Calu3 (cell line): ENCODE results near the gene PANK2. TPM values are rescaled to one million over a fixed set of nuclear protein-coding genes. Genes with fewer than 3 reads are reported as not detected.

Experiments
- BruUV-seq: library from RNA; stranded (reverse); fragments of 400-500 nt; replicated peaks from 2 replicates; lab custom pipeline; 2021; lab: Mats Ljungman, UMichigan
- CTCF ChIA-PET: fragments of 300-600 bp; sonication (Branson Sonifier 250); formaldehyde crosslinking; loops from one replicate; lab custom pipeline; 2022; ENCODE audit warnings: antibody characterized with exemption; lab: Charles Lee
- DNase-seq: peaks from one replicate; pipeline ENCODE4 v3.0.0; 2022
- H3K27ac Mint-ChIP-seq: one replicate; pipeline ENCODE4 v1.8.0; 2022; ENCODE audit warnings: mixed read lengths; ENCODE audit not compliant: unreplicated experiment
- H3K27me3 Mint-ChIP-seq: one replicate; pipeline ENCODE4 v1.8.0; 2022; ENCODE audit warnings: mixed read lengths; ENCODE audit not compliant: unreplicated experiment
- H3K36me3 Mint-ChIP-seq: one replicate; pipeline ENCODE4 v1.8.0; 2022; ENCODE audit warnings: mild to moderate bottlenecking, moderate library complexity, mixed read lengths; ENCODE audit not compliant: insufficient read depth, unreplicated experiment
- H3K4me1 Mint-ChIP-seq: one replicate; pipeline ENCODE4 v1.8.0; 2022; ENCODE audit warnings: mild to moderate bottlenecking, low read depth, mixed read lengths; ENCODE audit not compliant: unreplicated experiment
- H3K4me3 Mint-ChIP-seq: one replicate; pipeline ENCODE4 v1.8.0; 2022; ENCODE audit warnings: mild to moderate bottlenecking, low read depth, moderate library complexity, mixed read lengths; ENCODE audit not compliant: unreplicated experiment
- H3K9me3 Mint-ChIP-seq: one replicate; pipeline ENCODE4 v1.8.0; 2022; ENCODE audit warnings: low read depth, mixed read lengths; ENCODE audit not compliant: unreplicated experiment
- intact Hi-C: fragments of 100-400 bp; cut with micrococcal nuclease; formaldehyde crosslinking; loops from one replicate; pipeline ENCODE4 v1.10.0; 2022; ENCODE audit not compliant: unreplicated experiment
- total RNA-seq: library from RNA; stranded (reverse); gene quantifications from 2 replicates; pipeline ENCODE4 v1.2.3, GENCODE V29; 2022
- TF ChIP-seq, protein P1 (sequence below): fragments of 200-600 bp; IDR thresholded peaks from one replicate; pipeline ENCODE4 v1.8.0; 2022; ENCODE audit warnings: antibody characterized with exemption; ENCODE audit not compliant: unreplicated experiment

Gene PANK2
- total RNA-seq, 1 experiment from 2014 or later: 37.9 TPM

DNA sequence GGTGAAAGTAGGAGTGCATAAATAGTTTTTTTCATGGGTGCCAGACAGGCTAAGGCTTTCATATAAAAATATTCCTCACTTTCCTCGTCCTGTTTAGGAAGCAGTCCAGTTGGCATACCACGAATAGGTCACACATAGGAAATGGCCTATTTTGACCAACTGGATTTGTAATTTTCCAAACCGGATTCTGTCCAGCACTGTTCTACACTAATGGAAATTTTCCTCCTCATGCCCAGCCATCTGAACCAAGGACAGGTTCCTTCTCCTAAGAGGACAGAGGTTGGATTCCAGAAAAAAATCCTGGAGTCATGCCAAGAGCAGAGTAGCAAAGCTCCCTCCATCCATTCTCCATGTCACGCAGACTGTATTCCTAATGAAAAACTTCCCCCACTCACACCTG, 43.1 kb downstream of the PANK2 start:
- no peaks in the 10 kb centered on the region for H3K9me3 Mint-ChIP-seq
- TF ChIP-seq, protein P1, sequence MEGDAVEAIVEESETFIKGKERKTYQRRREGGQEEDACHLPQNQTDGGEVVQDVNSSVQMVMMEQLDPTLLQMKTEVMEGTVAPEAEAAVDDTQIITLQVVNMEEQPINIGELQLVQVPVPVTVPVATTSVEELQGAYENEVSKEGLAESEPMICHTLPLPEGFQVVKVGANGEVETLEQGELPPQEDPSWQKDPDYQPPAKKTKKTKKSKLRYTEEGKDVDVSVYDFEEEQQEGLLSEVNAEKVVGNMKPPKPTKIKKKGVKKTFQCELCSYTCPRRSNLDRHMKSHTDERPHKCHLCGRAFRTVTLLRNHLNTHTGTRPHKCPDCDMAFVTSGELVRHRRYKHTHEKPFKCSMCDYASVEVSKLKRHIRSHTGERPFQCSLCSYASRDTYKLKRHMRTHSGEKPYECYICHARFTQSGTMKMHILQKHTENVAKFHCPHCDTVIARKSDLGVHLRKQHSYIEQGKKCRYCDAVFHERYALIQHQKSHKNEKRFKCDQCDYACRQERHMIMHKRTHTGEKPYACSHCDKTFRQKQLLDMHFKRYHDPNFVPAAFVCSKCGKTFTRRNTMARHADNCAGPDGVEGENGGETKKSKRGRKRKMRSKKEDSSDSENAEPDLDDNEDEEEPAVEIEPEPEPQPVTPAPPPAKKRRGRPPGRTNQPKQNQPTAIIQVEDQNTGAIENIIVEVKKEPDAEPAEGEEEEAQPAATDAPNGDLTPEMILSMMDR: no peak
- CTCF ChIA-PET: interaction anchor here (0.7 kb wide), 1 partner anchor 118 kb away, joined by 5 read pairs; no protein-coding TSS in a partner anchor
- H3K27me3 Mint-ChIP-seq: no peaks in the 10 kb centered on the region
- H3K4me3 Mint-ChIP-seq: no peak overlapping the region
- no peak for DNase-seq
- intact Hi-C loops: no loop called here
- H3K27ac Mint-ChIP-seq: no peak overlapping the region
- no peaks in the 10 kb centered on the region for H3K4me1 Mint-ChIP-seq
- peaks cover 25% of the 10 kb centered on the region for H3K36me3 Mint-ChIP-seq
- no TSS peak for BruUV-seq

DNA sequence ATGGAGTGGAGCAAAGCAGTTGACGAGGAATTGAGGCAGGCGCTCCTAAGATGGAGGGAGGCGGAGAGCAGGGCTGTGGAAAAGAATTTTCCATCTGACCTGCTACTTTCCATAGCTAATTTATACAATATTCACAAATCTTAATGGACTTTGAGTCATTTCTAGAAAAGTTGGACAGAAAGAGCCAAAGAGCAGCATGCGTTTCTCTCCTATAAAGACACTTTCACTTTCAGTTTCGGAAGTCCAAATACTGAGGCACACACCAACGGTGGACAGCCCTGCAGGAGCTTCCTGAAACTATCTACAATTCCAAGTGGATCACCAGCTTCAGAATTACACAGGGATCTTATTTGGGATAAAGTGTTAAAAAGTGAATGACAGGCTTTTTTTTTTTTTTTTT, 43.5 kb downstream of the PANK2 start:
- CTCF ChIA-PET: interaction anchor here (0.7 kb wide), 1 partner anchor 117 kb away, joined by 5 read pairs; no protein-coding TSS in a partner anchor
- H3K36me3 Mint-ChIP-seq: peaks cover 21% of the 10 kb centered on the region
- no peaks in the 10 kb centered on the region for H3K9me3 Mint-ChIP-seq
- BruUV-seq: no TSS peak
- intact Hi-C loops: no loop called here
- no peaks in the 10 kb centered on the region for H3K27me3 Mint-ChIP-seq
- H3K4me3 Mint-ChIP-seq: no peak overlapping the region
- TF ChIP-seq, protein P1: no peak
- no peak for DNase-seq
- H3K4me1 Mint-ChIP-seq: no peaks in the 10 kb centered on the region
- no peak overlapping the region for H3K27ac Mint-ChIP-seq

DNA sequence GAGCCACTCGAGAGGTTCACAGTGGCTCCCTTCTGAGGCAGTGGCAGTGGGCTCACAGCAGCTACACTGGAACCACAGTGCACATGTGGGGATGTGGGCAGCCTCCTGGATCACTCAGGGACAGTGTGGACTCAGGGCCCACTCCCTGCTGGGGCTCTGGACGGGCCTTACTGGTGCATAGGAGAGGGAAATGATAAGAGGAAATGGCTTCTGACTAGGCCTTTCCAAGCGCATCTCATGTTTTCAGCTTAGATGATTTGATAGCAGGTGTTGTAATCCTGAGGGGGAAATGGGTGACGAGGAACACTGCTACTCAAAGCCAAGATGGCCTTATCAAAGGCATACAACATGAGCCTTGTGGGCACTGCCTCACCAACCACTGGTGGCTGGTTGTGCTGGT, 44.0 kb downstream of the PANK2 start:
- TF ChIP-seq, protein P1: no peak
- BruUV-seq: no TSS peak
- no peak for DNase-seq
- Mint-ChIP-seq H3K4me3 (no peak overlapping the region), H3K27me3 (no peaks in the 10 kb centered on the region), H3K36me3 (peaks cover 16% of the 10 kb centered on the region), H3K9me3 (no peaks in the 10 kb centered on the region), H3K27ac (no peak overlapping the region), H3K4me1 (no peaks in the 10 kb centered on the region)
- intact Hi-C loops: no loop called here
- CTCF ChIA-PET: no interaction called here

DNA sequence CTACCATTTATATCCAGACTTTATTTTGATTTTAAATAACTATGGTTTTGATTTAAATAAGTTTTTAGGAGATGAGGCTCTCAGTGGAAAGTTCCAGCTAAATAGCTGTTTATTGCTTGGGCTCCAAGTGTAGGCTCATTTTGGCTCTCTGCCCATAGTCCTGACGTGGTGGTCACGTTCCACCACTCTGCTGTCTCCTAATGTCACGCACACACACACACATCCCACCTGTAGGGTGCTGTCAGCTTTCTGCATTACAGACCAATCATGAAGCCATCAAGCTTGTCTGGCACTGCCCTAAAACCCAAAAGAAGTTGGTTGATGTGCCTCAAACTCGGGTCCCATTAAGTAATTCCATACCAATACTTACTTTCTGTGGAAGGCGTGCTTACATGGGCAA, 45.4 kb downstream of the PANK2 start:
- intact Hi-C loops: no loop called here
- peaks cover 7% of the 10 kb centered on the region for H3K36me3 Mint-ChIP-seq
- TF ChIP-seq, protein P1: no peak

More for the DNA sequence above, 45.4 kb downstream of the PANK2 start:
- H3K4me3 Mint-ChIP-seq: no peak overlapping the region
- no peak for DNase-seq
- no peak overlapping the region for H3K27ac Mint-ChIP-seq
- H3K4me1 Mint-ChIP-seq: no peaks in the 10 kb centered on the region
- H3K9me3 Mint-ChIP-seq: no peaks in the 10 kb centered on the region
- BruUV-seq: no TSS peak
- CTCF ChIA-PET: no interaction called here
- no peaks in the 10 kb centered on the region for H3K27me3 Mint-ChIP-seq
